GM23338 (cell line): ENCODE data around the gene SFMBT2. TPM values are rescaled to one million over a fixed set of nuclear protein-coding genes. Genes with fewer than 3 reads are reported as not detected.

ENCODE experiments used
- ATAC-seq: fragments of 200-7000 bp; cut with Tn5 transposase; 3 replicates; pipeline ENCODE4 v1.9.1; 2020
- DNase-seq: peaks from one replicate; pipeline ENCODE4 v3.0.0-alpha.2; 2015; ENCODE audit warnings: low spot score
- H2AFZ ChIP-seq: fragments of 200-600 bp; sonication (generic); 2 replicates; pipeline ENCODE4 v1.8.0; 2016; ENCODE audit warnings: antibody characterized with exemption, mild to moderate bottlenecking, moderate library complexity
- H3F3A ChIP-seq: fragments of 200-600 bp; sonication (generic); replicated peaks from 2 replicates; pipeline ENCODE4 v1.8.0; 2017; ENCODE audit warnings: antibody characterized with exemption, mixed run types, low read depth
- H3K27ac ChIP-seq: fragments of 200-600 bp; sonication (generic); 2 replicates; pipeline ENCODE4 v1.6.1; 2016; ENCODE audit warnings: low read depth
- H3K27me3 ChIP-seq: fragments of 200-600 bp; sonication (generic); 2 replicates; pipeline ENCODE4 v1.8.0; 2016; ENCODE audit warnings: mild to moderate bottlenecking, mixed run types, moderate library complexity; ENCODE audit not compliant: insufficient read depth
- H3K36me3 ChIP-seq: fragments of 200-600 bp; sonication (generic); 2 replicates; pipeline ENCODE4 v1.8.0; 2016; ENCODE audit warnings: mild to moderate bottlenecking; ENCODE audit not compliant: insufficient read depth
- H3K4me1 ChIP-seq: fragments of 200-600 bp; sonication (generic); 2 replicates; pipeline ENCODE4 v1.8.0; 2016; ENCODE audit warnings: mild to moderate bottlenecking, moderate library complexity; ENCODE audit not compliant: insufficient read depth
- H3K4me2 ChIP-seq: fragments of 200-600 bp; sonication (generic); 2 replicates; pipeline ENCODE4 v1.7.1; 2017; ENCODE audit warnings: mixed run types
- H3K4me3 ChIP-seq: fragments of 200-600 bp; sonication (generic); 2 replicates; pipeline ENCODE4 v1.6.1; 2016; ENCODE audit warnings: mixed run types
- H3K79me2 ChIP-seq: fragments of 200-600 bp; sonication (generic); replicated peaks from 2 replicates; pipeline ENCODE4 v1.8.0; 2017; ENCODE audit warnings: mild to moderate bottlenecking; ENCODE audit not compliant: insufficient read depth
- H3K9me2 ChIP-seq: fragments of 200-600 bp; sonication (generic); 2 replicates; pipeline ENCODE4 v1.8.0; 2017; ENCODE audit not compliant: insufficient read depth
- H4K20me1 ChIP-seq: fragments of 200-600 bp; sonication (generic); replicated peaks from 2 replicates; pipeline ENCODE4 v1.8.0; 2017; ENCODE audit warnings: mild to moderate bottlenecking; ENCODE audit not compliant: insufficient read depth
- H3K27ac Mint-ChIP-seq: 2 replicates; pipeline ENCODE4 v1.8.0; 2020; ENCODE audit warnings: inconsistent platforms, mild to moderate bottlenecking, moderate library complexity, mixed read lengths
- H3K27me3 Mint-ChIP-seq: 3 replicates; pipeline ENCODE4 v1.8.0; 2022; ENCODE audit warnings: low read depth, mild to moderate bottlenecking, moderate library complexity, mixed read lengths, inconsistent platforms; ENCODE audit not compliant: insufficient read depth, poor library complexity
- H3K36me3 Mint-ChIP-seq: 3 replicates; pipeline ENCODE4 v1.8.0; 2021; ENCODE audit warnings: low read depth, mild to moderate bottlenecking, inconsistent platforms, moderate library complexity, mixed read lengths
- H3K4me1 Mint-ChIP-seq: 3 replicates; pipeline ENCODE4 v1.8.0; 2020; ENCODE audit warnings: mild to moderate bottlenecking, inconsistent platforms, mixed read lengths
- H3K4me3 Mint-ChIP-seq: 3 replicates; pipeline ENCODE4 v1.8.0; 2021; ENCODE audit warnings: moderate library complexity, mild to moderate bottlenecking, inconsistent platforms, mixed read lengths
- H3K9me3 Mint-ChIP-seq: 3 replicates; pipeline ENCODE4 v1.8.0; 2020; ENCODE audit warnings: moderate library complexity, mild to moderate bottlenecking, inconsistent platforms, mixed read lengths
- CREB1 ChIP-seq: fragments of 250-450 bp; sonication (Bioruptor Pico); IDR thresholded peaks from 2 replicates; pipeline ENCODE4 v1.5.0; 2020; ENCODE audit warnings: low read depth, mild to moderate bottlenecking, moderate library complexity
- CTCF ChIP-seq, 2 experiments: fragments of 200-600 bp in 1 of 2; sonication (generic) in 1 of 2; conservative IDR thresholded peaks; 2 replicates each; pipeline versions ENCODE4 v1.5.1 to v1.6.1; 2016 to 2017; ENCODE audit warnings: antibody characterized with exemption in 2 of 2, low read depth in 2 of 2, mild to moderate bottlenecking in 2 of 2, moderate library complexity in 1 of 2
- ETS1 ChIP-seq: IDR thresholded peaks from 2 replicates; pipeline ENCODE4 v1.6.1; 2016; ENCODE audit warnings: antibody characterized with exemption
- EZH2 ChIP-seq: fragments of 200-600 bp; sonication (generic); IDR thresholded peaks from one replicate; pipeline ENCODE4 v1.8.0; 2017; ENCODE audit warnings: antibody characterized with exemption, mild to moderate bottlenecking, low read depth; ENCODE audit not compliant: unreplicated experiment
- EZH2phosphoT487 ChIP-seq: fragments of 200-600 bp; sonication (generic); IDR thresholded peaks from one replicate; pipeline ENCODE4 v1.8.1; 2018; ENCODE audit warnings: antibody characterized with exemption; ENCODE audit not compliant: unreplicated experiment
- JUNB ChIP-seq: IDR thresholded peaks from one replicate; pipeline ENCODE4 v1.6.1; 2016; ENCODE audit warnings: antibody characterized with exemption; ENCODE audit not compliant: unreplicated experiment
- NANOG ChIP-seq: IDR thresholded peaks from 2 replicates; pipeline ENCODE4 v1.6.1; 2016; ENCODE audit warnings: antibody characterized with exemption, borderline replicate concordance
- POLR2AphosphoS5 ChIP-seq: IDR thresholded peaks from 2 replicates; pipeline ENCODE4 v1.6.1; 2016; ENCODE audit warnings: antibody characterized with exemption, low read depth
- REST ChIP-seq: IDR thresholded peaks from one replicate; pipeline ENCODE4 v1.6.1; 2018; ENCODE audit warnings: antibody characterized with exemption; ENCODE audit not compliant: unreplicated experiment
- STAT1 ChIP-seq: IDR thresholded peaks from one replicate; pipeline ENCODE4 v1.6.1; 2016; ENCODE audit warnings: antibody characterized with exemption; ENCODE audit not compliant: unreplicated experiment
- ZNF114 ChIP-seq: fragments of 250-450 bp; sonication (Bioruptor Pico); IDR thresholded peaks from 2 replicates; pipeline ENCODE4 v1.5.0; 2020; ENCODE audit warnings: mild to moderate bottlenecking, moderate library complexity
- ZNF331 ChIP-seq: fragments of 250-450 bp; sonication (Bioruptor Pico); IDR thresholded peaks from 2 replicates; pipeline ENCODE4 v1.5.0; 2020; ENCODE audit warnings: low read depth, mild to moderate bottlenecking, moderate library complexity
- ZNF462 ChIP-seq: fragments of 250-450 bp; sonication (Bioruptor Pico); IDR thresholded peaks from 2 replicates; pipeline ENCODE4 v1.5.0; 2020; ENCODE audit warnings: mild to moderate bottlenecking, moderate library complexity
- polyA plus RNA-seq: library from polyadenylated mRNA; unstranded; fragments of >200 nt; fragmentation: Nextera tagmentation; extraction: Ambion mirVana; gene quantifications from 2 replicates; pipeline ENCODE4 v1.2.1, GENCODE V29; 2016
- total RNA-seq: library from RNA; depleted of rRNA; stranded (reverse); fragments of >200 nt; shearing (Covaris generic); gene quantifications from 2 replicates; pipeline ENCODE4 v1.2.3, GENCODE V29; 2014

Gene SFMBT2
- total and polyA plus RNA-seq, 2 experiments from 2014 or later, result 2.7 to 6.7 TPM

GRCh38 chr10:7263616-7264015, 147.2 kb downstream of the SFMBT2 start:
- no peaks in the 10 kb centered on the region for H3K9me3 Mint-ChIP-seq
- no peaks in the 10 kb centered on the region for H3K27me3 ChIP-seq
- H3K27me3 Mint-ChIP-seq, result peaks cover 4% of the 10 kb centered on the region
- H3K27ac ChIP-seq, result no peak overlapping the region
- H3K36me3 Mint-ChIP-seq, result no peaks in the 10 kb centered on the region
- H3F3A ChIP-seq, result no peaks in the 10 kb centered on the region
- H3K4me2 ChIP-seq, result no peak overlapping the region
- H4K20me1 ChIP-seq, result no peaks in the 10 kb centered on the region
- no peaks in the 10 kb centered on the region for H3K9me2 ChIP-seq
- H3K36me3 ChIP-seq, result no peaks in the 10 kb centered on the region
- H3K4me3 ChIP-seq, result no peak overlapping the region
- H3K4me1 Mint-ChIP-seq, result peaks cover 2% of the 10 kb centered on the region; the same call in 2 of the 3 replicates
- DNase-seq, result no peak
- H3K27ac Mint-ChIP-seq, result no peak overlapping the region
- no peak for TF ChIP-seq NANOG
- TF ChIP-seq CTCF (conservative IDR thresholded peaks at IDR 0.05; ENCODE audit: low read depth in 2 of 2), result no peak
- TF ChIP-seq ZNF114 (CRISPR knock-in tag), result no peak
- TF ChIP-seq JUNB, result no peak
- no peak for TF ChIP-seq ETS1
- TF ChIP-seq REST, result no peak
- no peak for TF ChIP-seq CREB1 (CRISPR knock-in tag)
- no peak for TF ChIP-seq STAT1
- no peak for TF ChIP-seq EZH2phosphoT487
- no peak for TF ChIP-seq ZNF462 (CRISPR knock-in tag)
- no peak for TF ChIP-seq ZNF331 (CRISPR knock-in tag)
- TF ChIP-seq POLR2AphosphoS5, result no peak
- TF ChIP-seq EZH2, result no peak
- no peak overlapping the region for H3K4me3 Mint-ChIP-seq
- H3K4me1 ChIP-seq, result no peaks in the 10 kb centered on the region
- ATAC-seq, result no peak
- no peak overlapping the region for H2AFZ ChIP-seq
- H3K79me2 ChIP-seq, result no peaks in the 10 kb centered on the region
